Caco-2 (cell line): ENCODE results near the gene TTC28. TPM values are rescaled to one million over a fixed set of nuclear protein-coding genes. Genes with fewer than 3 reads are reported as not detected.
A peak's percentile ranks its signal among the peaks of the same experiment; 100 is the strongest.

ENCODE experiments used
- BruUV-seq: library from RNA; stranded (reverse); fragments of 400-500 nt; replicated peaks from 2 replicates; lab custom pipeline; 2021; lab: Mats Ljungman, UMichigan
- CTCF ChIA-PET: fragments of 300-600 bp; sonication (Branson Sonifier 250); formaldehyde crosslinking; loops from one replicate; lab custom pipeline; 2022; ENCODE audit warnings: antibody characterized with exemption; lab: Charles Lee
- POLR2A ChIA-PET: fragments of 300-600 bp; sonication (Branson Sonifier 250); formaldehyde crosslinking; loops from one replicate; lab custom pipeline; 2022; ENCODE audit warnings: antibody characterized with exemption; lab: Charles Lee
- DNase-seq, 2 experiments: peaks; one replicate each; pipeline versions ENCODE4 v3.0.0 to v3.0.0-alpha.2; 2020 to 2022
- H3K27me3 ChIP-seq: replicated peaks from 2 replicates; pipeline ENCODE4 v1.6.0; 2011; ENCODE audit warnings: low read length; ENCODE audit not compliant: control insufficient read depth, insufficient read depth
- H3K36me3 ChIP-seq: 2 replicates; pipeline ENCODE4 v1.5.1; 2011; ENCODE audit warnings: low read length; ENCODE audit not compliant: control insufficient read depth, insufficient read depth
- H3K4me1 ChIP-seq: fragments of 250-450 bp; sonication (Bioruptor Pico); 2 replicates; pipeline ENCODE4 v1.5.1; 2020; ENCODE audit warnings: mild to moderate bottlenecking
- H3K4me3 ChIP-seq: 2 replicates; pipeline ENCODE4 v1.5.1; 2011; ENCODE audit warnings: low read depth, mild to moderate bottlenecking, control low read depth, low read length
- H3K9me3 ChIP-seq: fragments of 250-450 bp; sonication (Bioruptor Pico); 2 replicates; pipeline ENCODE4 v1.5.1; 2020; ENCODE audit warnings: mild to moderate bottlenecking, moderate library complexity
- H3K27ac Mint-ChIP-seq: one replicate; pipeline ENCODE4 v1.8.0; 2022; ENCODE audit warnings: mixed read lengths; ENCODE audit not compliant: unreplicated experiment
- H3K27me3 Mint-ChIP-seq: one replicate; pipeline ENCODE4 v1.8.0; 2022; ENCODE audit warnings: mixed read lengths; ENCODE audit not compliant: insufficient read depth, unreplicated experiment
- H3K36me3 Mint-ChIP-seq: one replicate; pipeline ENCODE4 v1.8.0; 2022; ENCODE audit warnings: mild to moderate bottlenecking, mixed read lengths; ENCODE audit not compliant: insufficient read depth, unreplicated experiment
- H3K4me1 Mint-ChIP-seq: one replicate; pipeline ENCODE4 v1.8.0; 2022; ENCODE audit warnings: low read depth, mixed read lengths; ENCODE audit not compliant: unreplicated experiment
- H3K4me3 Mint-ChIP-seq: one replicate; pipeline ENCODE4 v1.8.0; 2022; ENCODE audit warnings: mild to moderate bottlenecking, moderate library complexity, mixed read lengths; ENCODE audit not compliant: unreplicated experiment
- H3K9me3 Mint-ChIP-seq: one replicate; pipeline ENCODE4 v1.8.0; 2022; ENCODE audit warnings: mixed read lengths; ENCODE audit not compliant: unreplicated experiment
- intact Hi-C: fragments of 100-400 bp; cut with micrococcal nuclease; formaldehyde crosslinking; loops from one replicate; pipeline ENCODE4 v1.10.0; 2022; ENCODE audit not compliant: unreplicated experiment
- total RNA-seq: library from RNA; stranded (reverse); gene quantifications from 2 replicates; pipeline ENCODE4 v1.2.3, GENCODE V29; 2022
- TF ChIP-seq, protein P1 (sequence below), 2 experiments: fragments of 200-600 bp in 1 of 2; IDR thresholded peaks; 1 replicate in 1 of 2; 2 replicates in 1 of 2; pipeline versions ENCODE4 v1.5.1 to v1.8.0; 2011 to 2022; ENCODE audit warnings: antibody characterized with exemption in 1 of 2, control low read depth in 1 of 2, inconsistent platforms in 1 of 2, low read depth in 1 of 2, low read length in 1 of 2, mild to moderate bottlenecking in 1 of 2, moderate library complexity in 1 of 2; ENCODE audit not compliant: insufficient read depth in 1 of 2, severe bottlenecking in 1 of 2, unreplicated experiment in 1 of 2

TTC28 gene
- total RNA-seq, 1 experiment from 2014 or later: 12.0 TPM

DNA sequence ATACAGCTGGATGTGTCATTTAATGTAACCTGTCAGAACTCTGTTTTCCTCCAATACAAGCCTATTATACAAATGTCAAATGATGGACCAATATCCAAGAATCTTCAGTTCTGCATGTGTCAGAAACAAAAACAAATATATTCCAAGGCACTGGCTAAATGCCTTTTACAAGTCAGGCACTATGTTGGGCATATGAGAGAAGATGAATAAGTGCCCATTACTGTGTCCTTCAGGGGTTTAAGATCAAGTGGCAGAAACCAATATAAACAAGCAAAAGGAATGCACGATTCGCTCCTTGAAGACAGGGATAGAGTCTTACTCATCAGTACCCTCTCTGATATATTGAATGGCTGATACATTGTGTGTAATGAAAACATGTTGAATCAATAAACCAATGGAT, 254.4 kb downstream of the TTC28 start:
- no TSS peak for BruUV-seq
- POLR2A ChIA-PET: interaction anchor here (0.7 kb wide), 1 partner anchor 119 kb away, joined by 3 read pairs; no protein-coding TSS in a partner anchor
- TF ChIP-seq, protein P1, sequence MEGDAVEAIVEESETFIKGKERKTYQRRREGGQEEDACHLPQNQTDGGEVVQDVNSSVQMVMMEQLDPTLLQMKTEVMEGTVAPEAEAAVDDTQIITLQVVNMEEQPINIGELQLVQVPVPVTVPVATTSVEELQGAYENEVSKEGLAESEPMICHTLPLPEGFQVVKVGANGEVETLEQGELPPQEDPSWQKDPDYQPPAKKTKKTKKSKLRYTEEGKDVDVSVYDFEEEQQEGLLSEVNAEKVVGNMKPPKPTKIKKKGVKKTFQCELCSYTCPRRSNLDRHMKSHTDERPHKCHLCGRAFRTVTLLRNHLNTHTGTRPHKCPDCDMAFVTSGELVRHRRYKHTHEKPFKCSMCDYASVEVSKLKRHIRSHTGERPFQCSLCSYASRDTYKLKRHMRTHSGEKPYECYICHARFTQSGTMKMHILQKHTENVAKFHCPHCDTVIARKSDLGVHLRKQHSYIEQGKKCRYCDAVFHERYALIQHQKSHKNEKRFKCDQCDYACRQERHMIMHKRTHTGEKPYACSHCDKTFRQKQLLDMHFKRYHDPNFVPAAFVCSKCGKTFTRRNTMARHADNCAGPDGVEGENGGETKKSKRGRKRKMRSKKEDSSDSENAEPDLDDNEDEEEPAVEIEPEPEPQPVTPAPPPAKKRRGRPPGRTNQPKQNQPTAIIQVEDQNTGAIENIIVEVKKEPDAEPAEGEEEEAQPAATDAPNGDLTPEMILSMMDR (IDR thresholded peaks at IDR 0.05; ENCODE audit: insufficient read depth in 1 of 2, low read depth in 1 of 2, low read length in 1 of 2, severe bottlenecking in 1 of 2, unreplicated experiment in 1 of 2): no peak
- Histone ChIP-seq H3K9me3 (no peaks in the 10 kb centered on the region), H3K36me3 (no peaks in the 10 kb centered on the region), H3K4me3 (no peak overlapping the region), H3K4me1 (peaks cover 36% of the 10 kb centered on the region), H3K27me3 (no peaks in the 10 kb centered on the region)
- H3K4me3 Mint-ChIP-seq: no peak overlapping the region
- no peak for DNase-seq
- CTCF ChIA-PET: no interaction called here
- intact Hi-C loops: no loop called here
- H3K27me3 Mint-ChIP-seq: no peaks in the 10 kb centered on the region
- H3K27ac Mint-ChIP-seq: no peak overlapping the region
- H3K4me1 Mint-ChIP-seq: peaks cover 20% of the 10 kb centered on the region
- H3K9me3 Mint-ChIP-seq: no peaks in the 10 kb centered on the region
- no peaks in the 10 kb centered on the region for H3K36me3 Mint-ChIP-seq

DNA sequence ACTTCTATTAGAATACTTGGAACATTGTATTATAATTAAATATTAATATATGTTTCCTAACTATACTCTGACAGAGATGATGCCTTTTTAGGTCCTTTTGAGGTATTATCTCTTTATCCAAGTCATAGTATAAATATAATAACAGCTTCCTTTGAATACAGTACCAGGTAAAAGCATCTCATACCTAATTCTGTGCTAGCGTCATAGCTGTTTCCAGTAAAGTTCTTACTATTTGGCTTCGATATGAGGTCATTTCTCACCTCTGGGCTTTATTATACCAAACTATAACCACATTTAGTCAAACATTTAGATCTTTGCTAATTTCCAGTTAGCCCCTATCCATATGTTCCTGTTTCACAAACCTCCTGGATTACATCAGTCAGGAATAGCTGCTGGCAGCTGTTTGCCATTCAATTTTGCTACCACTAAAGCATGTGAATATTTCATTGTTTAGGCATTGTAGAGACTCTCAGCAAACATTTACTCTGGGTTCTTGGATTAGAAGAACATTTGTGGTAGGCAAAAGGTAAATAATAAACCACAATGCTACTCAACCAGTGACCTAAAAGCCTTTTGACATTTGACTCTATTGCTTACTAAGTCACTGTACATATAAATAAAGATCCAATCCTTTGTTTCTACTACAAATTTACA, 255.1 kb downstream of the TTC28 start:
- DNase-seq: peak in 1 of 2 experiments; percentile 38
- ChIA-PET CTCF (no interaction called here), POLR2A (interaction anchor here (0.7 kb wide), 1 partner anchor 120 kb away, joined by 3 read pairs; no protein-coding TSS in a partner anchor)
- TF ChIP-seq, protein P1 (IDR thresholded peaks at IDR 0.05; ENCODE audit: insufficient read depth in 1 of 2, low read depth in 1 of 2, low read length in 1 of 2, severe bottlenecking in 1 of 2, unreplicated experiment in 1 of 2): no peak
- Histone ChIP-seq H3K4me3 (no peak overlapping the region), H3K4me1 (peaks cover 35% of the 10 kb centered on the region), H3K27me3 (no peaks in the 10 kb centered on the region), H3K36me3 (no peaks in the 10 kb centered on the region), H3K9me3 (no peaks in the 10 kb centered on the region)
- Mint-ChIP-seq H3K27ac (no peak overlapping the region), H3K27me3 (no peaks in the 10 kb centered on the region), H3K36me3 (no peaks in the 10 kb centered on the region), H3K4me3 (no peak overlapping the region), H3K9me3 (no peaks in the 10 kb centered on the region), H3K4me1 (peaks cover 20% of the 10 kb centered on the region)
- no TSS peak for BruUV-seq
- intact Hi-C loops: loop anchor here (1.0 kb wide), 1 partner anchor 48 kb away; no protein-coding TSS in a partner anchor

DNA sequence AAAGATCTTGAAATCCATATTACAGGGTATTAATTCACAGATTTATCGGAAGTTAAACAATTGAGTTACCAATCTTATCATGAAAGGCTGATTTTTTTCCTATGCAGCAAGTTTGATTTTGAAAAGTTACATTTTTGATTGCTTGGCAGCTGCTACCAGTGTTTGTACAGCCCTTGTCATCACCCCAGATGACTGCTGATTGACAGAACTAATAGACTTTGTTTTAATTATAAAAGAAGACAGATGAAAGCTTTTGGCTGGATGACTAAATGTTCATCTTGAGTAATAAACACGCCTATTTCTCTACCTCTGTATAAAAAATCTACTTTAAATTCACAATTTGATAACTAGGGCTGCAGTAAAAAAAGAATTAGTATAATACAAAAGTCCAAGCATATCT, 259.7 kb downstream of the TTC28 start:
- Histone ChIP-seq H3K9me3 (no peaks in the 10 kb centered on the region), H3K27me3 (no peaks in the 10 kb centered on the region), H3K36me3 (no peaks in the 10 kb centered on the region), H3K4me1 (peaks cover 10% of the 10 kb centered on the region), H3K4me3 (no peak overlapping the region)
- H3K36me3 Mint-ChIP-seq: no peaks in the 10 kb centered on the region
- DNase-seq: no peak
- H3K4me1 Mint-ChIP-seq: peaks cover 14% of the 10 kb centered on the region
- no peaks in the 10 kb centered on the region for H3K9me3 Mint-ChIP-seq
- no peak overlapping the region for H3K4me3 Mint-ChIP-seq
- no TSS peak for BruUV-seq
- ChIA-PET POLR2A (no interaction called here), CTCF (no interaction called here)
- no peak overlapping the region for H3K27ac Mint-ChIP-seq
- TF ChIP-seq, protein P1 (IDR thresholded peaks at IDR 0.05; ENCODE audit: insufficient read depth in 1 of 2, low read depth in 1 of 2, low read length in 1 of 2, severe bottlenecking in 1 of 2, unreplicated experiment in 1 of 2): no peak
- intact Hi-C loops: no loop called here
- no peaks in the 10 kb centered on the region for H3K27me3 Mint-ChIP-seq
